Prostate gland (tissue), 2 donors: ENCODE data around the gene HBS1L.

Experiments used
- CTCF ChIP-seq, 4 experiments: fragments of 200-600 bp in 2 of 4; fragments of 450-650 bp in 2 of 4; sonication (generic) in 2 of 4; IDR thresholded peaks; 1 replicate in 3 of 4; 2 replicates in 1 of 4; pipeline ENCODE4 v1.5.1; 2016 to 2019; ENCODE audit warnings: antibody characterized with exemption in 4 of 4, mild to moderate bottlenecking in 2 of 4, moderate library complexity in 2 of 4
- POLR2AphosphoS5 ChIP-seq: sonication (generic); formaldehyde crosslinking; IDR thresholded peaks from one replicate; pipeline ENCODE4 v1.6.1; 2017; ENCODE audit warnings: antibody characterized with exemption

GRCh38 chr6:135090819-135091218 lies 36.2 kb upstream of the HBS1L start:
- no peak for TF ChIP-seq POLR2AphosphoS5
- no peak for TF ChIP-seq CTCF (IDR thresholded peaks at IDR 0.05)
